Endodermal cell (in vitro differentiated cells): ENCODE measurements around the gene SMPX. TPM values are rescaled to one million over a fixed set of nuclear protein-coding genes. Genes with fewer than 3 reads are reported as not detected.

Experiments
- DNase-seq: peaks from one replicate; pipeline ENCODE4 v3.0.0-alpha.2; 2017
- H3K27ac ChIP-seq: 2 replicates; pipeline ENCODE4 v1.5.1; 2013; ENCODE audit warnings: mild to moderate bottlenecking, low read depth, low read length, moderate library complexity
- H3K27me3 ChIP-seq: 2 replicates; pipeline ENCODE4 v1.6.1; 2013; ENCODE audit warnings: mild to moderate bottlenecking, low read length, moderate library complexity; ENCODE audit not compliant: insufficient read depth, control insufficient read depth, poor library complexity, severe bottlenecking
- H3K36me3 ChIP-seq: 2 replicates; pipeline ENCODE4 v1.7.0; 2013; ENCODE audit warnings: mild to moderate bottlenecking, low read length, moderate library complexity; ENCODE audit not compliant: control insufficient read depth, insufficient read depth
- H3K4me1 ChIP-seq: one replicate; pipeline ENCODE4 v1.7.0; 2013; ENCODE audit warnings: low read length; ENCODE audit not compliant: control insufficient read depth, insufficient read depth
- H3K4me3 ChIP-seq: 2 replicates; pipeline ENCODE4 v1.5.1; 2013; ENCODE audit warnings: mild to moderate bottlenecking, low read length, moderate library complexity
- H3K9ac ChIP-seq: 2 replicates; pipeline ENCODE4 v1.6.1; 2013; ENCODE audit warnings: mild to moderate bottlenecking, low read length, moderate library complexity; ENCODE audit not compliant: poor library complexity, severe bottlenecking; ENCODE audit errors: extremely low read depth
- H3K9me3 ChIP-seq: 2 replicates; pipeline ENCODE4 v1.6.1; 2013; ENCODE audit warnings: mild to moderate bottlenecking, low read length, moderate library complexity; ENCODE audit not compliant: control insufficient read depth
- H3K27ac Mint-ChIP-seq: 2 replicates; pipeline ENCODE4 v1.8.0; 2020; ENCODE audit warnings: mixed read lengths
- H3K27me3 Mint-ChIP-seq: 2 replicates; pipeline ENCODE4 v1.8.0; 2021; ENCODE audit warnings: mild to moderate bottlenecking, mixed read lengths; ENCODE audit not compliant: insufficient read depth
- H3K36me3 Mint-ChIP-seq: 2 replicates; pipeline ENCODE4 v1.8.0; 2020; ENCODE audit warnings: low read depth, mixed read lengths
- H3K4me1 Mint-ChIP-seq: 2 replicates; pipeline ENCODE4 v1.8.0; 2020; ENCODE audit warnings: mixed read lengths
- H3K4me3 Mint-ChIP-seq: 2 replicates; pipeline ENCODE4 v1.8.0; 2020; ENCODE audit warnings: mild to moderate bottlenecking, moderate library complexity, mixed read lengths
- H3K9me3 Mint-ChIP-seq: 2 replicates; pipeline ENCODE4 v1.8.0; 2020; ENCODE audit warnings: mild to moderate bottlenecking, mixed read lengths
- WGBS, 2 experiments: methylation state at CpG; one replicate each; pipeline versions ENCODE4 v1.1.5 to v1.1.7; 2013; ENCODE audit warnings: missing lambda C conversion rate in 2 of 2, mixed read lengths in 1 of 2; ENCODE audit not compliant: insufficient coverage in 1 of 2, insufficient read length in 1 of 2; 5-methylcytosine and 5-hydroxymethylcytosine counted together
- total RNA-seq, 2 donors: library from RNA; stranded (reverse); fragmentation: NEBNext Ultra II Directional in 1 of 2; extraction: Animal tissue kit (Norgen Biotek cat#: 25700) in 1 of 2; gene quantifications; 2 replicates in 1 of 2; 3 replicates in 1 of 2; pipeline ENCODE4 v1.2.1, GENCODE V29; 2021
- TF ChIP-seq, protein P1 (sequence below): fragments of 200-600 bp; sonication (generic); conservative IDR thresholded peaks from 2 replicates; pipeline ENCODE4 v1.5.0; 2021; ENCODE audit warnings: antibody characterized with exemption, mild to moderate bottlenecking

The SMPX gene
- total RNA-seq, 2 donors from 2014 or later = 0.31 TPM; not detected in 1

DNA sequence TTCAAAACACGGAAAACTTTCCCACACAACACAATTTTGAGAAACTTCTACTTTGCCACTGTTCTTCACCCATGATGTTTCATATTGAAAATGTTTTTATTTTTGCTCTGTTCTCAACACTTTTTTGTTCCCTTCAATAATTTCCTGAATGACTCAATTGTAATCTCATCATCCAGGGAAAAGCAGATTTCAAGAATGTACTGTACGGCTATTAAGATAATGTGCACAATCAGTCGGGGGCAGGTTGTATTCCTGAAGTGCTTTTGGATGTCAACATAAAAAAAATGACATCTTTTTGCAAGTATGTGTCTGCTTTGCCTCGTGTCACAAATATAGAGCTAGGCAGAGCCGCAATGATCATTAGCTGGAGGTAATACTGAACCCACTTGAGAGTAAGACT is 9.7 kb downstream of the SMPX start:
- H3K9me3 Mint-ChIP-seq = no peaks in the 10 kb centered on the region
- no peaks in the 10 kb centered on the region for H3K36me3 Mint-ChIP-seq
- H3K27me3 Mint-ChIP-seq = no peaks in the 10 kb centered on the region
- H3K36me3 ChIP-seq = no peaks in the 10 kb centered on the region
- WGBS, 2 experiments = 70 to 73% methylated on average over 2 to 4 of the region's 5 CpGs
- no peak overlapping the region for H3K4me3 Mint-ChIP-seq
- DNase-seq = no peak
- H3K27ac Mint-ChIP-seq = no peak overlapping the region
- peaks cover 54% of the 10 kb centered on the region for H3K4me1 Mint-ChIP-seq
- TF ChIP-seq, protein P1, sequence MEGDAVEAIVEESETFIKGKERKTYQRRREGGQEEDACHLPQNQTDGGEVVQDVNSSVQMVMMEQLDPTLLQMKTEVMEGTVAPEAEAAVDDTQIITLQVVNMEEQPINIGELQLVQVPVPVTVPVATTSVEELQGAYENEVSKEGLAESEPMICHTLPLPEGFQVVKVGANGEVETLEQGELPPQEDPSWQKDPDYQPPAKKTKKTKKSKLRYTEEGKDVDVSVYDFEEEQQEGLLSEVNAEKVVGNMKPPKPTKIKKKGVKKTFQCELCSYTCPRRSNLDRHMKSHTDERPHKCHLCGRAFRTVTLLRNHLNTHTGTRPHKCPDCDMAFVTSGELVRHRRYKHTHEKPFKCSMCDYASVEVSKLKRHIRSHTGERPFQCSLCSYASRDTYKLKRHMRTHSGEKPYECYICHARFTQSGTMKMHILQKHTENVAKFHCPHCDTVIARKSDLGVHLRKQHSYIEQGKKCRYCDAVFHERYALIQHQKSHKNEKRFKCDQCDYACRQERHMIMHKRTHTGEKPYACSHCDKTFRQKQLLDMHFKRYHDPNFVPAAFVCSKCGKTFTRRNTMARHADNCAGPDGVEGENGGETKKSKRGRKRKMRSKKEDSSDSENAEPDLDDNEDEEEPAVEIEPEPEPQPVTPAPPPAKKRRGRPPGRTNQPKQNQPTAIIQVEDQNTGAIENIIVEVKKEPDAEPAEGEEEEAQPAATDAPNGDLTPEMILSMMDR = no peak
- no peak overlapping the region for H3K9ac ChIP-seq
- no peaks in the 10 kb centered on the region for H3K27me3 ChIP-seq
- H3K4me3 ChIP-seq = no peak overlapping the region
- H3K4me1 ChIP-seq = peaks cover 4% of the 10 kb centered on the region
- H3K9me3 ChIP-seq = no peaks in the 10 kb centered on the region
- no peak overlapping the region for H3K27ac ChIP-seq

DNA sequence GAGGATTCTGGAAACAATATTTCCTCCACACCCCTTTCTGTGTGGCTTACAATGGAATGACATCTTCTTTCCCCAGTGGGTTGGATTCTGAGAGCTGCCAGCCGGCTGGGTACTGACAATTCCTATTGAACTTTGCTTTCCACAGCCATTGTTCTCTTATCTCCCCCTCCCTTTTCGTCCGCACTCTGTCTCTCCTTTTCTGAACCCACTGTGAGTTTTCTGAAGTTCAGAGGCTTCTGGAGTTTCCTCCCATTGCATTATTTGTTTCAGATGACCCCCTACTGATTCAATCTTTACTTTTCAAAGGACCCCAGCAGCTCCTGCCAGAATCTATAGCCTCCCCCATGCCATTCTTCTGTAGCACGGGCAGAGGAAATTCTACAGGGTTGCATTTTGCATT is 10.4 kb downstream of the SMPX start:
- DNase-seq = no peak
- H3K27me3 Mint-ChIP-seq = no peaks in the 10 kb centered on the region

DNA sequence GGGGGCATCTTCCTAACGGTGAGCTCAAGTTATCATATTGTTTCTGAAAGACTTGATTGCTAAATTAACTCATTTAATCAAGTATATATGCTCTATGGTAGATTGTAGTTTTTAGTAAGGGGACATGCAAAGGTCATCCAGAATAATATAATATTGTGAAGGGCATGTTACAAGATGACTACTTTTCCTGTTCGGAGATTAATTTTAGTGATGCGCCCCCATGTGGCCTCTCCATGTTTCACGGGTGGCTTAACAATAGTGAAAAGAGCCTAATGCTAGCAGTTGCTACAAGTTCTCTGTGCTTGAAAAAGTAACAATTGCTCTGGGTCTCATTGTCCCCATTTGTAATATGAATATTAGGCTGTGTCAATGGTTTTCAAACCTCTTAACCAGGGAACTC is 12.2 kb downstream of the SMPX start:
- Mint-ChIP-seq H3K9me3 (no peaks in the 10 kb centered on the region), H3K36me3 (no peaks in the 10 kb centered on the region), H3K27me3 (no peaks in the 10 kb centered on the region), H3K4me3 (no peak overlapping the region), H3K4me1 (peaks cover 75% of the 10 kb centered on the region), H3K27ac (no peak overlapping the region)
- Histone ChIP-seq H3K9ac (no peak overlapping the region), H3K36me3 (no peaks in the 10 kb centered on the region), H3K27me3 (no peaks in the 10 kb centered on the region), H3K4me3 (no peak overlapping the region), H3K9me3 (no peaks in the 10 kb centered on the region), H3K27ac (no peak overlapping the region), H3K4me1 (peaks cover 5% of the 10 kb centered on the region)
- TF ChIP-seq, protein P1 = peak; percentile 92
- DNase-seq = peak; percentile 70
- 48% methylated on average over 4 of the region's 4 CpGs; no CpG with 5 or more reads in 1 of the 2 experiments for WGBS, 2 experiments

More for the DNA sequence above, 10.4 kb downstream of the SMPX start:
- peak overlapping the region; percentile 82 for H3K27ac ChIP-seq
- H3K9me3 ChIP-seq = no peaks in the 10 kb centered on the region
- H3K4me3 Mint-ChIP-seq = peak overlapping the region; percentile 22
- H3K4me1 Mint-ChIP-seq = peaks cover 59% of the 10 kb centered on the region
- peak overlapping the region; percentile 45 for H3K4me3 ChIP-seq
- H3K27ac Mint-ChIP-seq = peak overlapping the region; percentile 48
- no peaks in the 10 kb centered on the region for H3K27me3 ChIP-seq
- no peaks in the 10 kb centered on the region for H3K36me3 ChIP-seq
- peaks cover 4% of the 10 kb centered on the region for H3K4me1 ChIP-seq
- WGBS, 2 experiments = 0% methylated on average over 4 of the region's 4 CpGs; no CpG with 5 or more reads in 1 of the 2 experiments
- H3K9ac ChIP-seq = no peak overlapping the region
- TF ChIP-seq, protein P1 = no peak
- no peaks in the 10 kb centered on the region for H3K36me3 Mint-ChIP-seq
- H3K9me3 Mint-ChIP-seq = no peaks in the 10 kb centered on the region
